DOHH2 (cell line): ENCODE data around the gene PDE9A.

Source experiments
- CTCF ChIP-seq: fragments of 200-600 bp; sonication (generic); IDR thresholded peaks from one replicate; pipeline ENCODE4 v1.5.1; 2014; ENCODE audit warnings: antibody characterized with exemption, mild to moderate bottlenecking, low read depth, low read length; ENCODE audit not compliant: poor library complexity, severe bottlenecking
- EZH2phosphoT487 ChIP-seq: fragments of 200-600 bp; sonication (generic); IDR thresholded peaks from 2 replicates; pipeline ENCODE4 v1.6.1; 2017; ENCODE audit warnings: borderline replicate concordance, mild to moderate bottlenecking, antibody characterized with exemption, low read length, moderate library complexity, mixed read lengths

GRCh38 chr21:42755031-42755665 is 101.7 kb downstream of the PDE9A start:
- TF ChIP-seq CTCF (no peak), EZH2phosphoT487 (no peak)
